ENCODE measurements around the gene TXN.

Gene TXN

DNA sequence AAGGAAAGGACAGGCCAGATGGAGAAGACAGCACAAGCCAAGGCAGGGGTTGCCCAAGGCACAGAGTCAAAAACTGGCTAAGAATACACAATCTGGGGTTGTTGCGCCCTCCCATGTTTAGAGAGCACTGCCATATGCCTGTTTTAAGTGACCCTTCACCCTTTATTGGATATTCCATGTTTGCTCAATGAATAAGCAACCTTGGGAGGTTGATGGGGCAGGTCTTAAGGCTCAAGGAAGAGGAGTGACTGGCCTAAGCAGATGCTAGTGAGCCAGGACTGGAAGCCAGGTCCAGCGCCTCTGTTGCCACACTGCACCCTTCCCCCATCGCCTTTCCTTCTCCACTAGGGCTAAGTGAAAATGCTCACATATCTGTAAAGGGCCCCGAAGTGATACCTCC is 6.7 kb downstream of the TXN start:
- peaks cover 84% of the 10 kb centered on the region for H3K36me3 Mint-ChIP-seq (ENCODE audit: low read depth)
- no peaks in the 10 kb centered on the region for H3K27me3 Mint-ChIP-seq
- peaks cover 39% of the 10 kb centered on the region for H3K4me1 Mint-ChIP-seq (ENCODE audit: low read depth)
- H3K27ac Mint-ChIP-seq: no peak overlapping the region
- H3K9me3 Mint-ChIP-seq: no peaks in the 10 kb centered on the region
- H3K4me3 Mint-ChIP-seq: no peak overlapping the region

DNA sequence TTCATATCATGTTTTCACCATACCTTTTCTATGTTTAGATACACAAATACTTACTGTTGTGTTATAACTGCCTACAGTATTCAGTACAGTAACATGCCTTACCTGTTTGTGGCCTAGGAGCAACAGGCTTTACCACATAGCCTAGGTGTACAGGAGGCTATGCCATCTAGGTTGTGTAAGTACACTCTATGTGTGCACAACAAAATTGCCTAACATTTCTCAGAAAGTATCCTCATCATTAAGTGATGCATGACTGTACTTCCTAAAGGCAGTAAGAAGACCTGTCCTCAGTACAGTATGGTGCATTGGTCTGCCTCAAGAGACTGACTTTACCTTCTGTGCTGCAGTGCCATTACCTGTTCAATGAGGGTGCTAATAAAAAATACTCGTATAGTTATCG is 7.9 kb downstream of the TXN start:
- Mint-ChIP-seq H3K27me3 (no peaks in the 10 kb centered on the region), H3K36me3 (ENCODE audit: low read depth) (peaks cover 81% of the 10 kb centered on the region), H3K27ac (no peak overlapping the region), H3K4me3 (no peak overlapping the region), H3K4me1 (ENCODE audit: low read depth) (peaks cover 27% of the 10 kb centered on the region), H3K9me3 (no peaks in the 10 kb centered on the region)

DNA sequence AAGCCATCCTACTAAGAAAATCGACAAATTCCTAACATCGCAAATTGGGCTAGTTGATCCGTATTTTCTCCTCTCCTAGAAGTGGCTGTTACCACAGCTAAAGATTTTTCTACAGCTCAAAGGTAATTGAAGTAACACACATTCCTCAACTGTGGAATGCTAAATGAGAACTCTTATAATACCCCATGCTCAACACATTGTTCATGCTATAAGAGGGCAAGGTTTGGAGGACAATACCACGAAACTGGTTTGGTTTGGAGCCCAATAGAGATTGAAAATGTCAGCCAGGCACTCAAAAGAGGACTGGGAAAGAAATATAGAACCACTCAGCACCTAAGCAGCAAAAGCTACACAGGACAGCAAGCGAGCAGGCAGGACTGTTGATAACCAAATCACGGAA is 10.1 kb downstream of the TXN start:
- H3K9me3 Mint-ChIP-seq: no peaks in the 10 kb centered on the region
- peaks cover 71% of the 10 kb centered on the region for H3K36me3 Mint-ChIP-seq (ENCODE audit: low read depth)
- no peak overlapping the region for H3K4me3 Mint-ChIP-seq
- no peaks in the 10 kb centered on the region for H3K27me3 Mint-ChIP-seq
- peaks cover 8% of the 10 kb centered on the region for H3K4me1 Mint-ChIP-seq (ENCODE audit: low read depth)
- no peak overlapping the region for H3K27ac Mint-ChIP-seq

DNA sequence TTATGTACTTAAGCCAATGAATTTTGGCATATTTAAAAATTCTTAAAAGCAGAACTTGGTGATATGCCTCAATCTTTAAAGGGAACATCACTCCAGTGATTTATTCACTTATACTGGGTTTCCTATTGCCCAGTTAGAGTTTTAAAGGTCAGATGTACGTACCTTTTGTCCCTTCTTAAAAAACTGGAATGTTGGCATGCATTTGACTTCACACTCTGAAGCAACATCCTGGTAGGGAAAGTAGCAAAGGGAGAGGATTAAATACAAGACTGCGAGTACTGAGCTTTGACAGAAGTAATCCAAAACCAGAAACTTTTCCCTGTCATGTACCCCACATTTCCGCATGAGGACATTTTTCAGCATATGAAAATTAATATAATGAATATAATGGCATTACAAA is 11.7 kb downstream of the TXN start:
- Mint-ChIP-seq H3K27me3 (no peaks in the 10 kb centered on the region), H3K27ac (no peak overlapping the region), H3K4me1 (ENCODE audit: low read depth) (peaks cover 3% of the 10 kb centered on the region), H3K9me3 (no peaks in the 10 kb centered on the region), H3K36me3 (ENCODE audit: low read depth) (peaks cover 55% of the 10 kb centered on the region), H3K4me3 (no peak overlapping the region)

DNA sequence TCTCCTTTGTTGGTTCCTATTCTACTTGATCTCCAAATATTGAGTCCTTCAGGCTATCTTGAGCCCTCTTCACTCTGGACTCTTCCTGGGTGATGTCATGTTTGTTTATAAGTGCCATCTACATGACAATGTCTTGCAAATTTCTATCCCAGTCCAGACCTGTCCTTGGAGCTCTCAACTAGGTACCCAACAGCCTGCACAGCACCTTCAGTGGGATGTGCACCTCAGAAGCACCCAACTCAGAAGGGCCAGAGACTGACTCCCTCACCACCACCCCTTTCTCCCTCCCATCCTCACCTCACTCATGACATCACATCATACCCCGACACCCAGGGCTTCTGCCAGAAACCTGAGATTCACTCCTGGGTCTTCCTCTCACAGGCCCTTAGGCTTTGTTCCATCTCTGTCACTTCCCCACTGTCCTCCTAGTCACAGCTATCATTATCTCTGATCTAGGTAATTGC is 14.4 kb downstream of the TXN start:
- Mint-ChIP-seq H3K36me3 (ENCODE audit: low read depth) (peaks cover 35% of the 10 kb centered on the region), H3K27me3 (no peaks in the 10 kb centered on the region), H3K4me1 (ENCODE audit: low read depth) (no peaks in the 10 kb centered on the region), H3K4me3 (no peak overlapping the region), H3K27ac (no peak overlapping the region), H3K9me3 (no peaks in the 10 kb centered on the region)

DNA sequence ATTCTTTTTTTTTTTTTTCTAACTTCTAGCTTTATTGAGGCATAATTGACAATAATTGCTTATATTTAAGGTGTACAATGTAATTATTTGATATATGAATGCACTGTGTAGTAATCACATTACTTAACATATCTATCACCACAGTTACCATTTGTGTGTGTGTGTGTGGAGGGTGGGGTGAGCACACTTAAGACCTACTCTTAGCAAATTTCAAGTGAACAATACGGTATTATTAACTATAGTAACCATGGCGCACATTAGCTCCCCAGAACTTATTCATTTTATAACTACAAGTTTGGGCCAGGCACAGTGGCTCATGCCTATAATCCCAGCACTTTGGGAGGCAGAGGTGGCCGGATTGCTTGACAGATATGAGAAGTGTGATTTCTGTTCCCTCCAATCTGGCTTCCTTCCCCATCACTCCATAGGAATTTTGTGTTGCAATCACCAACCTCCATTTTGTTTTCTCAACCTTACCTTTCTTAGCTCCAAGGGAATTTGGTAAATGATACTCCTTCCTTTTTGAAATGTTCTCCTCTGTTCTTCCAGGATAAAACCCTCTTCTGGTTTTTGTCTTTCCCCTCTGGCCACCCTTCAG is 14.9 kb downstream of the TXN start:
- H3K27ac Mint-ChIP-seq: no peak overlapping the region
- no peaks in the 10 kb centered on the region for H3K9me3 Mint-ChIP-seq
- H3K4me3 Mint-ChIP-seq: no peak overlapping the region
- H3K4me1 Mint-ChIP-seq (ENCODE audit: low read depth): no peaks in the 10 kb centered on the region
- peaks cover 3% of the 10 kb centered on the region for H3K27me3 Mint-ChIP-seq
- H3K36me3 Mint-ChIP-seq (ENCODE audit: low read depth): peaks cover 30% of the 10 kb centered on the region

DNA sequence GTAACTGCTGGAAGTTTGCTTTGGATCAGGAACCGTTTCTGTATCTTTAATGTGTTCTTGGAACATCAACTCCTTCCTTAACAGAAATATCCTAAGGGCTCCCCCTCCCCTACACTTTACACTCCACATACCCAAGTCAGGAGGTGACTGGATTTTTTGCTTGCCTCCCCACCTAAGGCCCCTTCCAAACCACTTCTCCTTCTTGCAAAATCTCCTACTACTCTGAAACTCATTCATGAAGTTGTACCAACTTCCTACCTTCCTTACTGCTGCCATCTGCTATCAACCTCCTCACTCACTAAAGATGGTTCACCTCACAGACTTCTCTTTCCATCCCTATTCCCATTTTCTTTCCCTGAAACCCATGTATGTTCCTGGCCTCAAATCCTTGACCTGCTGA is 16.1 kb downstream of the TXN start:
- Mint-ChIP-seq H3K9me3 (no peaks in the 10 kb centered on the region), H3K4me3 (no peak overlapping the region), H3K27ac (no peak overlapping the region), H3K36me3 (ENCODE audit: low read depth) (peaks cover 23% of the 10 kb centered on the region), H3K4me1 (ENCODE audit: low read depth) (no peaks in the 10 kb centered on the region), H3K27me3 (peaks cover 4% of the 10 kb centered on the region)

DNA sequence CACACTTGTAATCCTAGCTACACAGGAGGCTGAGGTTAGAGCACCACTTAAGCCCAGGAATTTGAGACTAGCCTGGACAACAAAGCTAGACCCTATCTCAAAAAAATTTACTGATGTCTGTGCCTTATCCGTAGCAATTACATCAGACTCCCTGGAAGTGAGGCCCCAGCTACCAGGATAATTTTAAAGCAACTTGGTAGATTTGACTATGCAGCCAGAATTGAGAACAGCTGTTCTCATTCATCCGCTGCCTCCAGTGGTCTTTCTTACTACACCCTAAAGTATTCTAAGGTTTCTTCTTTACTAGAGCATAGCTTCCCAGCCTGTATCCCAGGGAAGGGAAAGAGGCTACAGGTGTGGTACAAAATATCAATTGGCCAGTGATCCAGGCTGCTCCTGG is 28.0 kb downstream of the TXN start:
- Mint-ChIP-seq H3K9me3 (no peaks in the 10 kb centered on the region), H3K27me3 (no peaks in the 10 kb centered on the region), H3K36me3 (ENCODE audit: low read depth) (no peaks in the 10 kb centered on the region), H3K27ac (no peak overlapping the region), H3K4me3 (no peak overlapping the region), H3K4me1 (ENCODE audit: low read depth) (no peaks in the 10 kb centered on the region)

DNA sequence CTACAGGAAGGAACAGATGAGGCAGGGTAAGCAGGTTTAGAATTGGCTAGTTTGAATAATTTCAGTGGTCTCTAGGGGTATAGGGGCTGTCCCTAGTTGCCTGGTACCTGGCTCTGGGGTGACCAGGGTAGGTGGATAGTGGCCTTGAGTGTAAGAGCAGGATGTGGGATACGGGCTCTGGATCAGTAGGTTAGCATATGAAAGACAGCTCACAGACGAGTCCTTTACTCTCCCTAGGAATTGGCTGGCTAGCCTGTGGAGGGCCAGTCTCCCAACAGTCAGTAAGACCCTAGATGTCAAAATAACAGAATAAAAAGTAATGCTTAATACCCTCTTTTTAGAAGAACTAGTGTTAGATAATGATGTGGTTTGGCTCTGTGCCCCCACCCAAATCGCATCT is 31.7 kb downstream of the TXN start:
- H3K27me3 Mint-ChIP-seq: no peaks in the 10 kb centered on the region
- no peaks in the 10 kb centered on the region for H3K4me1 Mint-ChIP-seq (ENCODE audit: low read depth)
- no peak overlapping the region for H3K4me3 Mint-ChIP-seq
- no peaks in the 10 kb centered on the region for H3K9me3 Mint-ChIP-seq
- no peak overlapping the region for H3K27ac Mint-ChIP-seq
- H3K36me3 Mint-ChIP-seq (ENCODE audit: low read depth): no peaks in the 10 kb centered on the region

DNA sequence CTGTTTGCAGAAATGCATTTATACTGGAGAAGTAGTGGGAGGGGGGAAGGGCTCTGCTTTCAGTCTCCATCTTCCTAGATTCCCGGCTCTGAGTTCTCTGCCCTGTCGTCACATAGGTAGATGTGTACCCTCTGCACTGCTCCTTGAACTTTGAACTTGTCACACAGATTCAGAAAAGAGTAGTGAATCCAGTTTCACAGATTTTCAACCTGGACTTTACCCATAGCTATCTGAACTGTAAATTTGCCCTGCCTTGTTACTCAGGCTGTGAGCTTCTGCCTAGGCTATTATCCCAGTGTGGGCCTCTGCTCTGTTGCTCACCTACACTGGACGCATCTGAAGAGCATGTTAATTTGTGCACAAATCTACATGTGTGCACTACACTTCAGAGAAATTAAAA is 35.5 kb downstream of the TXN start:
- Mint-ChIP-seq H3K4me3 (no peak overlapping the region), H3K27me3 (no peaks in the 10 kb centered on the region), H3K36me3 (ENCODE audit: low read depth) (no peaks in the 10 kb centered on the region), H3K4me1 (ENCODE audit: low read depth) (no peaks in the 10 kb centered on the region), H3K27ac (no peak overlapping the region), H3K9me3 (no peaks in the 10 kb centered on the region)

DNA sequence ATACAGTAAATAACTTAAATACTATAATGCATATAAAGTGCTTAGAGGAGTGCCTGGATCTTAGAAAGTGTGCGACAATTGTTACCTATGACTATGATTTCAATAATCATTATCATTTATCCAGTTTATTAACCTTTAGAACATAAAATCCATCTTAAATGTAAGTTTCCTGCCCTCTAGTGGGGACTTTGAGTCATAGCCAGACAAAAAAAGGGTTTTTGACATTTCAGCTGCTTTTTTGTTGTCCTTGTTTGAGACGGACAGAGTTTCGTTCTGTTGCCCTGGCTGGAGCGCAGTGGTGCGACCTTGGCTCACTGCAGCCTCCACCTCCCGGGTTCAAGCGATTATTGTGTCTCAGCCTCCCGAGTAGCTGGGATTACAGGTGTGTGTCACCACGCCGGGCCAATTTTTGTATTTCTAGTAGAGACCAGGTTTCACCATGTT is 38.6 kb downstream of the TXN start:
- Mint-ChIP-seq H3K4me3 (no peak overlapping the region), H3K4me1 (ENCODE audit: low read depth) (no peaks in the 10 kb centered on the region), H3K9me3 (no peaks in the 10 kb centered on the region), H3K27me3 (no peaks in the 10 kb centered on the region), H3K36me3 (ENCODE audit: low read depth) (no peaks in the 10 kb centered on the region), H3K27ac (no peak overlapping the region)

DNA sequence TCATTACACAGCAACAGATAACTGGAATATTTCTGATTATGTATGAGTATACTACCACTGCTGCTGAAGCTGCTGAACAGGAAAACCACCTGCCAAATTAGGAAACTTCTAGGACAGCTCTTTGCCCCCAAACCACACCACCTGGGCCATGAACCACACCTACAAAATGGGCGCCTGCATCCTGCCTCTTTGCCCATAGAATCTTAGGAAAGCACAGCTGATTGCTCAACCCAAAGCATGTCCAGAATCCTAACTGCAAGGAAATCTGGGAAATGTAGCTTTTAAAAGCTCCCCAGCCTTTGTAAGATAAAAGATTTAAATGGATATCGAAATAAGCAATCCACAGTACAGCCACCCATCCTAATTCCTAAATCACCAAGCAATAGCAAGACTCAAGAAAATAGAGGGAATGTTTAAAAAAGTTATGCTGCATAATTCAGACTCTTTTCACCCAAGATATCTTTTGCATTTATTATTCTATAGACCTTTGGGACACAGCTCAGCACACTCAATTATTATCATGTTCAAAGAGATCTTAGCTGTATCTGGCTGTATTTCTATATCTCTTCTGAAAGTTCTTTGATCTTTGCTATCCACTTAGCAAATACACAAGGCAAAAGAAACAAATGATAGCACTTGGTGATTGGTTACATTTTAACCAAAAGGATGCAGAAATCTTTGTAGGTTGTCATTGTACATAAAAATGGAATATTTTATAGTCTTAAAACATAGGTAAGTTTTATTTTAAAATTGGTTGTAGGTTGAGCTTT is 41.5 kb downstream of the TXN start:
- H3K4me1 Mint-ChIP-seq (ENCODE audit: low read depth): no peaks in the 10 kb centered on the region
- no peak overlapping the region for H3K27ac Mint-ChIP-seq
- H3K4me3 Mint-ChIP-seq: no peak overlapping the region
- no peaks in the 10 kb centered on the region for H3K36me3 Mint-ChIP-seq (ENCODE audit: low read depth)
- no peaks in the 10 kb centered on the region for H3K27me3 Mint-ChIP-seq
- no peaks in the 10 kb centered on the region for H3K9me3 Mint-ChIP-seq

DNA sequence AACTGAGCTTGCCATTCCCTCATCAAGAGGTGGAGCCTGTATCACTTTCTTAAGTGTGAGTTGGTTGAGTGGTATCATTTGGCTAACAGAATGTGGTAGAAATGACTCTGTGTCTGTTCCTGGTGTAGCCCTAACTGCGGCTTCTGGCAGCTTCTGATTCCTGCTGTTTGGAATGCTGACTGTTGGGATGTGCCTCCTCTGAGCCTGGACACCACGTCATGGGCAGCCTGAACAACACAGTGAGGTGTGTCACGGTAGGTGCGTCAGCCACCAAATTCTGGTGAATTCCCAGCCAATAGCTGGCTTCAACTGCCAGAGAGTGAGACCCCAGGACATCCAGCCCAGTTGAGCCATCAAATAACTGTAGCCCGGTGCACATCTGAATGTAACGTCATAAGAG is 42.2 kb downstream of the TXN start:
- Mint-ChIP-seq H3K36me3 (ENCODE audit: low read depth) (no peaks in the 10 kb centered on the region), H3K27ac (no peak overlapping the region), H3K4me3 (no peak overlapping the region), H3K9me3 (no peaks in the 10 kb centered on the region), H3K4me1 (ENCODE audit: low read depth) (no peaks in the 10 kb centered on the region), H3K27me3 (no peaks in the 10 kb centered on the region)

DNA sequence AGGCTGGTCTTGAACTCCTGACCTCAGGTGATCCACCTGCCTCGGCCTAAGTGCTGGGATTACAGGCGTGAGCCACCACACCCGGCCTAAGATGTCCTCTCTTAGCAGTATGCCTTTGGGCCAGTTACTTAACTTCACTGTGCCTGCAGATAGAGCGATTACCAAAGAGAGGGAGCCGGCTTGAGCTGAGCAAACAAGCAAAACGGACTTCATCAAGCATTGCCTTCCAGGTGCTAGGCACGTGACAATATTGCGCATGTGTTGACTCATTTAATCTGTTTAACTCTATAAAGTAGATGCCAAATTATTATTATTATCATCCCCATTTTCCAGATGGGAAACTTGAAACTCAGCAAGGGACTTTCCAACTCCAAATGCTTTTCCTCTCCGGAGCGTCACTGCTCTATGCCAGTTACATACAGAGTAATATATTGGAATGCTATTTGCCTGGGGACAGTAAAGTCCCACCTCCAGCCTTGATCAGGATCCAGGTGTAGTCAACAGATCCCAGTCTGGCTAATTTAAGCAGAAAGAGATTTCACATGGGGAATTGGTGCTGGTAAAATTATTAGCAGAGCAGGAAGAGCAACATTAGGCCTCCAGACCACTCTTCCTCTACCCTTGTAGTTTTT is 42.8 kb downstream of the TXN start:
- Mint-ChIP-seq H3K9me3 (no peaks in the 10 kb centered on the region), H3K27me3 (no peaks in the 10 kb centered on the region), H3K27ac (no peak overlapping the region), H3K4me1 (ENCODE audit: low read depth) (no peaks in the 10 kb centered on the region), H3K4me3 (no peak overlapping the region), H3K36me3 (ENCODE audit: low read depth) (no peaks in the 10 kb centered on the region)

DNA sequence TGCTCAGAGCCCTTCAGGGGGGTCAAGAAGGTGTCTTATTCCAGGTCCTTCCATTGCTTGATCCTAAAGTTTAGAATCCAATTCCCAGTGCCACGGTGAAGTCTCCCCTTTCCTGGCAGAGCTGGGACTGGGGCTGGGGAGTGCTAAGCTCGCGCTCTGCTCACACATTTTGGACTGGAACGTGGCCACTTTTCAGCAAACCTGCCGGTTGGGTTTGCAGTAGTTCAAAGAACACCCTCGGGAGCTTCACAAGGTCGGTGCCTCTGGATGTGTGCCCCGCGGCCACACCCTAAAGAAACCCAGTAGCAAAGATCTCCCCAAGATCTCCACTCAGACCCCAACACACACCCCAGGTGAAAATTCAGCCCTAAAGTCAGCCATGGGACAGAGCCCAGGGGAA is 48.3 kb downstream of the TXN start, which contains the start of gene C9orf152:
Gene C9orf152 (minus strand): TSS at position 129 of the 400 bp plus-strand sequence. CDS start 580 bp downstream, outside the sequence.
- Mint-ChIP-seq H3K4me1 (ENCODE audit: low read depth) (no peaks in the 10 kb centered on the region), H3K4me3 (no peak within 1 kb of the TSS), H3K9me3 (no peaks in the 10 kb centered on the region)

More for the DNA sequence above, 48.3 kb downstream of the TXN start, which contains the start of gene C9orf152:
- H3K36me3 Mint-ChIP-seq (ENCODE audit: low read depth): no peaks in the 10 kb centered on the region
- H3K27me3 Mint-ChIP-seq: peaks cover 6% of the 10 kb centered on the region
- H3K27ac Mint-ChIP-seq: no peak within 1 kb of the TSS
